Measurements from ENCODE around the gene TUT4. TPM values are rescaled to one million over a fixed set of nuclear protein-coding genes. Genes with fewer than 3 reads are reported as not detected.

TUT4 gene
- total and polyA plus RNA-seq, 8 donors: 37.5 to 138 (median 116) TPM

DNA sequence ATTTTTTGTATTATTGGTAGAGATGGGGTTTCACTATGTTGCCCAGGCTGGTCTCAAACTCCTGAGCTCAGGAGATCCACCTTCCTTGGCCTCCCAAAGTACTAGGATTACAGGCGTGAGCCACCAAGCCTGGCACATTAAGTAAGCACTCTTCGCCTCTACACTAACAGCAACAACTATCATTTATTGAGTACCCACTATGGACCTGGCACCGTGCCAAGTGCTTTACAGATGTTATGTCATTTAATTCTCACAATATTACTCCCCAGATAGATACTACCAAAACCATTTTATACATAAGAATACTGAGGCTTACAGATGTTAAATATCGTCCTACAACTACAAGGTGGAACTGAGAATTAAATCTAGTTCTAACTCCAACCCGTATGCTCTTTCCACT, 50.1 kb downstream of the TUT4 start:
- TF ChIP-seq, protein P1, sequence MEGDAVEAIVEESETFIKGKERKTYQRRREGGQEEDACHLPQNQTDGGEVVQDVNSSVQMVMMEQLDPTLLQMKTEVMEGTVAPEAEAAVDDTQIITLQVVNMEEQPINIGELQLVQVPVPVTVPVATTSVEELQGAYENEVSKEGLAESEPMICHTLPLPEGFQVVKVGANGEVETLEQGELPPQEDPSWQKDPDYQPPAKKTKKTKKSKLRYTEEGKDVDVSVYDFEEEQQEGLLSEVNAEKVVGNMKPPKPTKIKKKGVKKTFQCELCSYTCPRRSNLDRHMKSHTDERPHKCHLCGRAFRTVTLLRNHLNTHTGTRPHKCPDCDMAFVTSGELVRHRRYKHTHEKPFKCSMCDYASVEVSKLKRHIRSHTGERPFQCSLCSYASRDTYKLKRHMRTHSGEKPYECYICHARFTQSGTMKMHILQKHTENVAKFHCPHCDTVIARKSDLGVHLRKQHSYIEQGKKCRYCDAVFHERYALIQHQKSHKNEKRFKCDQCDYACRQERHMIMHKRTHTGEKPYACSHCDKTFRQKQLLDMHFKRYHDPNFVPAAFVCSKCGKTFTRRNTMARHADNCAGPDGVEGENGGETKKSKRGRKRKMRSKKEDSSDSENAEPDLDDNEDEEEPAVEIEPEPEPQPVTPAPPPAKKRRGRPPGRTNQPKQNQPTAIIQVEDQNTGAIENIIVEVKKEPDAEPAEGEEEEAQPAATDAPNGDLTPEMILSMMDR (IDR thresholded peaks at IDR 0.05): no peak
- intact Hi-C loops (cut with DNase I): no loop called here
- DNase-seq (no peak), ATAC-seq (no peak)
- H3K27ac ChIP-seq: no peak overlapping the region
- no peaks in the 10 kb centered on the region for H3K9me3 ChIP-seq
- no peaks in the 10 kb centered on the region for H3K27me3 ChIP-seq
- peaks cover 0 to 9% of the 10 kb centered on the region in 2 donors for H3K36me3 ChIP-seq
- no peaks in the 10 kb centered on the region for H3K4me1 ChIP-seq
- no peak overlapping the region for H3K4me3 ChIP-seq

DNA sequence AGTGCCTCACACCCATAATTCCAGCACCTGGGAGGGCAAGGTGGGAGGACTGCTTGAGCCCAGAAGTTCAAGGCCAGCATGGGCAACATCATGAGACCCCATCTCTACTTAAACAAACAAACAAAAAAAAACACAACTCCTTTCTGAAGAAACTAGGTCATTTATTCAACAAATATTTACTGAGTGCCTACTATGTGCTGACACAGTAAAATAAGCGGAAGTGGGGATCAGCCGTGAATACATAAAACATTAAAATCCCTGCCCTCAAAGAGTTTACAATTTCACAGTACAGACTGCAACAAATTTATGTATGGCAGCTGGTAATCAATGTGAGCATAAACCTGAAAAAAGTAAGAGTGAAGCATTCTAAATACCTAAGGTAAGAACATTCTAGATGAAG, 65.3 kb downstream of the TUT4 start:
- DNase-seq (no peak), ATAC-seq (no peak)

DNA sequence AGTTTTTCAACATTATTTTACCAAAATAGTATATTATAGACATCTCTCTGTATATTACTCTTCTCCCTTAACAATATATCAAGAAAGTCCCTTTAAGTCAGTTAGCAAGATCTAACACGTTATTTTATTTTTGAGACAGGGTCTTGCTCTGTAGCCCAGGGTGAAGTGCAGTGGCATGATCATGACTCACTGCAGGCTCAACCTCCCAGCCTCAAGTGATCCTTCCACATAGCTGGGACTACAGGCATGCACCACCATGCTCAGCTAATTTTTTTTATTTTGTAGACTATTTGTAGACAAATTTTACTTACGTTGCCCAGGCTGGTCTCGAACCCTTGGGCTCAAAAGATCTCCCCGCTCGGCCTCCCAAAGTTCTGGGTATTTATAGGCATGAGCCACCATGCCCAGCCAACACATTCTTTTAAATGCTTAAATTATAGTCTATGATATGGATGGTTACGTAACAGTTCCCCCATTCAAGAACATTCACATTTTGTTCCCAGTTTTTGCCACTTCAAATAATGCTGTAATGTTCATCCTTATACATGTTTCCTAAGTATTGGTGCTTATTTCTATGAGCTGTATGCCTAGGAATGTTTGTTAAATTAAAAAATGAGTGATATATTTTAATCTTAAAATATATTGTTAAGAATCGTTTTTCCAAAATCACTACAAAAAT, 70.4 kb downstream of the TUT4 start:
- no peak for ATAC-seq
- no peaks in the 10 kb centered on the region for H3K4me1 ChIP-seq
- TF ChIP-seq, protein P1 (IDR thresholded peaks at IDR 0.05): no peak
- H3K4me3 ChIP-seq: no peak overlapping the region
- intact Hi-C loops (cut with DNase I): no loop called here
- H3K27me3 ChIP-seq: no peaks in the 10 kb centered on the region
- no peak for DNase-seq
- H3K36me3 ChIP-seq: peaks cover 0 to 9% of the 10 kb centered on the region in 2 donors
- no peaks in the 10 kb centered on the region for H3K9me3 ChIP-seq
- H3K27ac ChIP-seq: no peak overlapping the region

More for the DNA sequence above, 65.3 kb downstream of the TUT4 start:
- peaks cover 0 to 13% of the 10 kb centered on the region in 2 donors for H3K36me3 ChIP-seq
- H3K27ac ChIP-seq: no peak overlapping the region
- H3K27me3 ChIP-seq: no peaks in the 10 kb centered on the region
- TF ChIP-seq, protein P1 (IDR thresholded peaks at IDR 0.05): no peak
- intact Hi-C loops (cut with DNase I): no loop called here
- no peaks in the 10 kb centered on the region for H3K4me1 ChIP-seq
- H3K4me3 ChIP-seq: no peak overlapping the region
- H3K9me3 ChIP-seq: no peaks in the 10 kb centered on the region

DNA sequence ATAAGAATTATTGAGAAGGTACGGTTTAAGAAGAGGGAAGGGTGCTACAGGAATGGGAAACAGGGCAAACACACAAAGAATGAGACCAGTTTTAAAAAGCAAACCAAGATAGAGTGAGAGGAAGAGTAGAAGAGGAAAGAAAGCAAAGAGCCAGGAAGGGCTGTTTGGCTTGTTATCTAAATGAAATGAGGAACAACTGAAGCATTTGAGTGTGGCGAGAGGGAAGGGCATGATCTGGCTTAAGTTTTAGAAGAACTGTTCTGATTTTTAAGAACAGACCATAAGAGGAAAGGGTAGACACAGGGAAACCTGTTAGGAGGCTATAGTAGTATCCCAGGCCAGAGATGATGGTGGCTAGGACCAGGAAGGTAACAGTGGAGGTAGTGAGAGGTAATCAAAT, 73.8 kb downstream of the TUT4 start:
- H3K4me3 ChIP-seq: no peak overlapping the region
- H3K4me1 ChIP-seq: no peaks in the 10 kb centered on the region
- peaks cover 0 to 19% of the 10 kb centered on the region in 2 donors for H3K36me3 ChIP-seq
- DNase-seq (no peak), ATAC-seq (no peak)
- intact Hi-C loops (cut with DNase I): no loop called here
- H3K27ac ChIP-seq: no peak overlapping the region
- TF ChIP-seq, protein P1 (IDR thresholded peaks at IDR 0.05): no peak
- no peaks in the 10 kb centered on the region for H3K9me3 ChIP-seq
- H3K27me3 ChIP-seq: no peaks in the 10 kb centered on the region

DNA sequence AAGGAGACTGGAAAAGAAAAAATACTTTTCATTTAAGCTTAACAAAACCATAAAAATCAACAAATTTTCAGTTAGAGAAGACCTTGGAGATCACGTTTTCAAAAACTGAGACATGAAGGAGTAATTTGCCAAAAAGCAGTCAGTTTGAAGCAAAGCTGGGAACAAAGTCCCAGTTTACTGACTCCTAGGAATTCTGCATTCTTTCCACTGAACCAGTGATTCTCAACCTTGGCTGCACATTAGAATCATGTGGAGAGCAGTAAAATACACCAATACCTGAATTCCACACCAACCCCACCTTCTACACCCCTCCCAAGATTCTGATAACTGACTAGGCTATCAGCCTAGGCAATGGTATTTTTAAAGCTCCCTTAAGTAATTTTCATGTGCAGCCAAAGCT, 75.0 kb downstream of the TUT4 start:
- intact Hi-C loops (cut with DNase I): no loop called here
- peaks cover 0 to 20% of the 10 kb centered on the region in 2 donors for H3K36me3 ChIP-seq
- no peaks in the 10 kb centered on the region for H3K4me1 ChIP-seq
- TF ChIP-seq, protein P1 (IDR thresholded peaks at IDR 0.05): no peak
- no peak overlapping the region for H3K27ac ChIP-seq
- no peak for ATAC-seq
- H3K4me3 ChIP-seq: no peak overlapping the region
- H3K27me3 ChIP-seq: no peaks in the 10 kb centered on the region
- no peaks in the 10 kb centered on the region for H3K9me3 ChIP-seq
- no peak for DNase-seq

Measured in left lung (tissue), 10 donors.